Nephron progenitor cell (in vitro differentiated cells): ENCODE results near the gene KMT2E.
"Not testable (repeated sequence)": the region's sequence is repeated elsewhere in the genome, so short reads cannot be mapped to it uniquely, and the experiment has no call there.

Source experiments
- DNase-seq: peaks from one replicate; pipeline ENCODE4 v3.0.0; 2021
- H3K27ac Mint-ChIP-seq: 2 replicates; pipeline ENCODE4 v1.8.0; 2021; ENCODE audit warnings: mild to moderate bottlenecking, moderate library complexity, mixed read lengths
- H3K27me3 Mint-ChIP-seq: 2 replicates; pipeline ENCODE4 v1.8.0; 2021; ENCODE audit warnings: mild to moderate bottlenecking, low read depth, mixed read lengths; ENCODE audit not compliant: poor library complexity
- H3K36me3 Mint-ChIP-seq: 2 replicates; pipeline ENCODE4 v1.8.0; 2021; ENCODE audit warnings: low read depth, mixed read lengths
- H3K4me1 Mint-ChIP-seq: 2 replicates; pipeline ENCODE4 v1.8.0; 2021; ENCODE audit warnings: mixed read lengths
- H3K4me3 Mint-ChIP-seq: 2 replicates; pipeline ENCODE4 v1.8.0; 2021; ENCODE audit warnings: mild to moderate bottlenecking, moderate library complexity, mixed read lengths
- H3K9me3 Mint-ChIP-seq: 2 replicates; pipeline ENCODE4 v1.8.0; 2021; ENCODE audit warnings: mild to moderate bottlenecking, moderate library complexity, mixed read lengths
- TF ChIP-seq, protein P1 (sequence below): fragments of 200-600 bp; sonication (generic); IDR thresholded peaks from 2 replicates; pipeline ENCODE4 v1.5.0; 2021; ENCODE audit warnings: antibody characterized with exemption

KMT2E gene

DNA sequence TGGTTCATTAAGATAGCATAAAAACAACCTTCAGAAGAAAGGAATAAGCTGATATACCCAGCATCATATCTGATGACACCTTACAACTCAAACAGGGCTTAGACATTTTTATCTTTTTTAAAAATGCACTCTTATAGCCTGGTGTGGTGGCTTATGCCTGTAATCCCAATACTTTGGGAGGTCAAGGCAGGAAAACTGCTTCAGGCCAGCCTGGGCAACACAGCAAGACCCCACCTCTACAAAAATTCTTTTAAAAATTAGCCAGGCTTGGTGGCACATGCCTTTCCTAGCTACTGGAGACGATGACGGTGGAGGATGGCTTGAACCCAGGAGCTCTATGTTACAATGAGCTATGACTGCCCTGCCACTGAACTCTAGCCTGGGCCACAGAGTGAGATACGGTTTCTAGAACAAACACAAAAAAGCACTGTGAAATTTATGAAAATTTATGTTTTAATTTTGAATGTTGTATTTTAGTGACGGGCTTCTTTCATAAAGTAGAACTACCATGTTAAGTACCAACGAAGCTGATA is 12.3 kb upstream of the KMT2E start:
- Mint-ChIP-seq H3K27me3 (no peaks in the 10 kb centered on the region), H3K27ac (peak overlapping the region; percentile 59), H3K9me3 (peaks cover 13% of the 10 kb centered on the region), H3K4me3 (no peak overlapping the region), H3K36me3 (peaks cover 82% of the 10 kb centered on the region), H3K4me1 (peaks cover 41% of the 10 kb centered on the region)
- no peak for DNase-seq
- TF ChIP-seq, protein P1, sequence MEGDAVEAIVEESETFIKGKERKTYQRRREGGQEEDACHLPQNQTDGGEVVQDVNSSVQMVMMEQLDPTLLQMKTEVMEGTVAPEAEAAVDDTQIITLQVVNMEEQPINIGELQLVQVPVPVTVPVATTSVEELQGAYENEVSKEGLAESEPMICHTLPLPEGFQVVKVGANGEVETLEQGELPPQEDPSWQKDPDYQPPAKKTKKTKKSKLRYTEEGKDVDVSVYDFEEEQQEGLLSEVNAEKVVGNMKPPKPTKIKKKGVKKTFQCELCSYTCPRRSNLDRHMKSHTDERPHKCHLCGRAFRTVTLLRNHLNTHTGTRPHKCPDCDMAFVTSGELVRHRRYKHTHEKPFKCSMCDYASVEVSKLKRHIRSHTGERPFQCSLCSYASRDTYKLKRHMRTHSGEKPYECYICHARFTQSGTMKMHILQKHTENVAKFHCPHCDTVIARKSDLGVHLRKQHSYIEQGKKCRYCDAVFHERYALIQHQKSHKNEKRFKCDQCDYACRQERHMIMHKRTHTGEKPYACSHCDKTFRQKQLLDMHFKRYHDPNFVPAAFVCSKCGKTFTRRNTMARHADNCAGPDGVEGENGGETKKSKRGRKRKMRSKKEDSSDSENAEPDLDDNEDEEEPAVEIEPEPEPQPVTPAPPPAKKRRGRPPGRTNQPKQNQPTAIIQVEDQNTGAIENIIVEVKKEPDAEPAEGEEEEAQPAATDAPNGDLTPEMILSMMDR, result no peak

DNA sequence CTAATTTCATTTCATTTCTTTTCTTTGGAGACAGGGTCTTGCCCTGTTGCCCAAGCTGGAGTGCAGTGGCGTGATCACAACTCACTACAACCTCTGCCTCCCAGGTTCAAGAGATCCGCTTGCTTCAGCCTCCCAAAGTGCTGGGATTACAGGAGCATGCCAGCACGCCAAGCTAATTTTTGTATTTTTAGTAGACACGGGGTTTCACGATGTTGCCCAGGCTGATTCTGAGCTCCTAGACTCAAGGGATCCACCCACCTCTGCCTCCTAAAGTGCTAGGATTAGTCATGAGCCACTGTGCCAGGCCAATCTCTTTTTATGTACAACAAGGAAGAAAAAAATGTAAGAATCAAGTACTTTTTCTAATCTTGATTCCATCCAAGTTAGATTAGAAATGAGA is 10.7 kb upstream of the KMT2E start:
- no peak for DNase-seq
- Mint-ChIP-seq H3K27ac (peak overlapping the region; percentile 94), H3K27me3 (no peaks in the 10 kb centered on the region), H3K9me3 (peaks cover 17% of the 10 kb centered on the region), H3K36me3 (peaks cover 91% of the 10 kb centered on the region), H3K4me3 (no peak overlapping the region), H3K4me1 (peaks cover 45% of the 10 kb centered on the region)
- TF ChIP-seq, protein P1, result no peak

DNA sequence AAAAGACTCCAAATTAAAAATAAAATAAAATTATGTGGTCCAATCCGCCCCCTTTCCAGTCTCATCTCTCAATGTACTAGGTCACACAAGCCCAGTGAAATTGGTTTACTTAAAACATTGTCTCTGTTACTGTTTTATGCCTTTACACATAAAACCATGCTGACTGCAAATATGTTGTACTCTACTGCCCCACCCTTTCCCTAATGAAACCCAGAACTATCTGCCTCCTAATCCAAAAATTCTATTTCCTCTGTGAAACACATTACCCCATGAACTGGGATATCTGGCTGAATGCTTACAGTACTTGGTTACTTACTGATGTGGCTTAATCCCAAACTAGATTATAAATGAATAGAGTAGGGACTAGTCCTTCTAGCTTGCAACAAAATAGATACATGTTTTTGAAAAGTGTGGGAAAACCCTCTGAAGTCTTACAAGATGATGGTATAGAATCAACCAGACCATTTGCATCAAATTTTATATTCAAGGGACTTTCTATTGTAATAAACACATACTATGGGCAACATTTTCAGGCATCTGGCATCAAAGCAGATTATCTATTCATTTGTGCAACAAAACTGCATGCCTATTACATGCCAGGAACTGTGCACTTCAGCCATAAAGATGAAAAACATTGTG is 10.0 kb upstream of the KMT2E start:
- Mint-ChIP-seq H3K4me3 (no peak overlapping the region), H3K27me3 (no peaks in the 10 kb centered on the region), H3K36me3 (peaks cover 91% of the 10 kb centered on the region), H3K27ac (peak overlapping the region; percentile 1), H3K4me1 (peaks cover 50% of the 10 kb centered on the region), H3K9me3 (peaks cover 17% of the 10 kb centered on the region)
- TF ChIP-seq, protein P1, result no peak
- DNase-seq, result no peak

DNA sequence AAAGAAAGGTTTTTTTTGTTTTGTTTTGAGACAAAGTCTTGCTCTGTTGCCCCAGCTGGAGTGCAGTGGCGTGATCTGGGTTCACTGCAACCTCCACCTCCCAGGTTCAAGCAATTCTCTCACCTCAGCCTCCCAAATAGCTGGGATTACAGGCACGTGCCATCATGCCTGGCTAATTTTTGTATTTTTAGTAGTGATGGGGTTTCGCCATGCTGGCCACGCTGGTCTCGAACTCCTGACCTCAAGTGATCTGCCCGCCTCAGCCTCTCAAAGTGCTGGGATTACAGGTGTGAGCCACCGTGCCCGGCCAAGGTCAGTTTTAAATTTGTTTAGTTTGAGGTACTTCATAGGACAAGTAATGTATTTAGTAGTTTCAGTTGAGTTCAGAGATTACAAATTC is 9.0 kb upstream of the KMT2E start:
- H3K36me3 Mint-ChIP-seq, result peaks cover 82% of the 10 kb centered on the region
- peak overlapping the region; percentile 16 for H3K4me3 Mint-ChIP-seq
- not testable (repeated sequence) for H3K27me3 Mint-ChIP-seq, DNase-seq
- peak overlapping the region; percentile 79 for H3K27ac Mint-ChIP-seq
- H3K4me1 Mint-ChIP-seq, result peaks cover 60% of the 10 kb centered on the region
- H3K9me3 Mint-ChIP-seq, result peaks cover 17% of the 10 kb centered on the region

DNA sequence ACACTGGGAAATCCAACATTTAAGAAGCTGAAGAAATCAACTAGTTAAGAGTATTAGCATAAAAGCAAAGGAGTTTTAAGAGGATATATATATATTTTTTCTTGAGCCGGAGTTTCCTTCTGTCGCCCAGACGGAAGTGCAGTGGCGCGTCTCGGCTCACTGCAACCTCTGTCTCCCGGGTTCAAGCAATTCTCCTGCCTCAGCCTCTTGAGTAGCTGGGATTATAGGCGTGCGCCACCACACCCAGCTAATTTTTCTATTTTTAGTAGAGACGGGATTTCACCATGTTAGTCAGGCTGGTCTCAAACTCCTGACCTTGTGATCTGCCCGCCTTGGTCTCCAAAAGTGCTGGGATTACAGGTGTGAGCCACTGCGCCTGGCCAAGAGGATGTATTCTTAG is 8.5 kb upstream of the KMT2E start:
- H3K4me1 Mint-ChIP-seq, result peaks cover 60% of the 10 kb centered on the region
- peak overlapping the region; percentile 79 for H3K27ac Mint-ChIP-seq
- not testable (repeated sequence) for DNase-seq, H3K27me3 Mint-ChIP-seq
- H3K9me3 Mint-ChIP-seq, result peaks cover 17% of the 10 kb centered on the region
- peaks cover 77% of the 10 kb centered on the region for H3K36me3 Mint-ChIP-seq
- peak overlapping the region; percentile 16 for H3K4me3 Mint-ChIP-seq

DNA sequence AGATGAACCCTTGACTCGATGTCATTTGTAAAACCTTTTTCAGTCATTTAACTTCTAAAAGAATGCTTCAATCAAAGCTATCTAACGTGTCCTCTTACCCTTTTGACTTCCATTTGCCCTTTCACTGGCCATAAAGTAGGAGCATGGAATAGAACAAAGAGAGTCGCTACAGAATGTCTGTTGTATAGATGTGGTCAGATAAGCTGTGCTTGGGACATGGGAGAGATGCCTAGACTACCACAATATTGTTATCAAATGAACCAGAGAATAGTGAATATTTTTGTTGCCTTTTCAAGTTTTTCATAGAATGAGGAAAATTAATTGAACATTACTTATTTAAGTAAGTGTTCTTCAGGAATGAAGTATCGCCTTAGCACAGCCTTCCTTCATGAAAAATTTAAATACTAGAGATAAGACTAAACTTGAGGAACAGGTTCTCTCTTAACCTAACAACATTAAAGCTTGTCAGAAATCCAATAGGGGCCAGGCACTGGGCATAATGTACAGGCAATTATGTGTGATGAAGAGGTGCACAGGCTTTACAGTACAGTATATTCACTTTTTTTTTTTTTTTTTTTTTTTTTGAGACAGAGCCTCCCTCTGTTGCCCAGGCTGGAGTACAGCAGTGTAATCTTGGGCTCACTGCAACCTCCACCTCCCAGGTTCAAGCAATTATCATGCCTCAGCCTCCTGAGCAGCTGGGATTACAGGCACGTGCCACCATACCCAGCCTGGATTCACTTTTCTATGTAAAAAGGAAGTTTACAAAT is 7.5 kb upstream of the KMT2E start:
- TF ChIP-seq, protein P1, result no peak

More for the DNA sequence above, 7.5 kb upstream of the KMT2E start:
- H3K4me3 Mint-ChIP-seq, result no peak overlapping the region
- peaks cover 63% of the 10 kb centered on the region for H3K4me1 Mint-ChIP-seq
- H3K36me3 Mint-ChIP-seq, result peaks cover 67% of the 10 kb centered on the region
- H3K27ac Mint-ChIP-seq, result peak overlapping the region; percentile 23
- no peaks in the 10 kb centered on the region for H3K27me3 Mint-ChIP-seq
- no peak for DNase-seq
- H3K9me3 Mint-ChIP-seq, result peaks cover 17% of the 10 kb centered on the region
